GM20000 (cell line): ENCODE data around the gene MED27.

Experiments
- DNase-seq: peaks from one replicate; pipeline ENCODE4 v3.0.0; 2012; ENCODE audit warnings: low spot score
- CTCF ChIP-seq: IDR thresholded peaks from 2 replicates; pipeline ENCODE4 v1.5.1; 2012; ENCODE audit warnings: mild to moderate bottlenecking, control low read depth; ENCODE audit errors: extremely low read depth, missing control alignments

Gene MED27

GRCh38 chr9:131837836-131838235 is 241.8 kb downstream of the MED27 start:
- no peak for DNase-seq
- TF ChIP-seq CTCF = no peak

- DNase-seq = no peak
- TF ChIP-seq CTCF = no peak
Observed at GRCh38 chr9:131837316-131837715, 242.4 kb downstream of the MED27 start.

GRCh38 chr9:131836607-131837315 is 242.9 kb downstream of the MED27 start:
- DNase-seq = no peak

GRCh38 chr9:131836021-131836420 is 243.6 kb downstream of the MED27 start:
- DNase-seq = no peak
- no peak for TF ChIP-seq CTCF

More at GRCh38 chr9:131836607-131837315, 242.9 kb downstream of the MED27 start:
- no peak for TF ChIP-seq CTCF

DNA sequence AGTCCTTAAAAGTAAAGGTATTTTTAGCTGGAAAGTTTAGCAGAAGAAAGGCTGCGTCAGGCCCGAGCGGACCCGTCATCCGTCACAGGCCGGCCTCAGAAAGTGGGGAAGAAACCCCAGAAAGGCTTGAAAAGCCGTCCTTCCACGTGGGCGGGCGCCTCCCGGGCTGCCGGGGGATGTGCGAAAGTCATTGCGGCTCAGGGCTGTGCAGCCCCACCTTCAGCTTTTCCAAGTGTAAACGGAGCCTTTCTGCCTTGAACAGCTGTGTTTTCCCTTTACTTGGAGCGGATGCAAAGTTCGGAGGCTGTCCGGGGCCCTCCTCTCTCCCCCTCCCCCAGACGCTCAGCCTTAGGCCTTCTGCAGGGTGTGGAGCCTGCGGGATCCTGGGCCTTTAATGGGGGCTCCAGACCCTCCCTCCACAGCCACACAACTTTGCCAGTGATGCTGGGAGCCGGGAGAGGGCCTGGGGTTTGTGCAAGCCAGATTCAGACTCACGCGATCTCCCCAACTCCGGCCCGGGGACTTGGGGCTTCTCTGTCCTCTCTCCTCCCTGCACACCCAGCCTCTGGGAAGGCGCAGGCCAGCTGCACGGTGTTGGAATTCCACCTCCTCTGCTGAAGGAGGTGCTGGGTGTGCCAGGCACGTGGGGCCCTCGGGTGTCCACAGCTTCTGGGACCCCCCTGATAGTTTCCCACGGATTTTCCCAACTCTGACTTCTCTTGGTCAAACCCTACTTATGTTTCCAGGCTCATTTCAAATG is 244.3 kb downstream of the MED27 start:
- no peak for DNase-seq
- TF ChIP-seq CTCF = no peak

DNA sequence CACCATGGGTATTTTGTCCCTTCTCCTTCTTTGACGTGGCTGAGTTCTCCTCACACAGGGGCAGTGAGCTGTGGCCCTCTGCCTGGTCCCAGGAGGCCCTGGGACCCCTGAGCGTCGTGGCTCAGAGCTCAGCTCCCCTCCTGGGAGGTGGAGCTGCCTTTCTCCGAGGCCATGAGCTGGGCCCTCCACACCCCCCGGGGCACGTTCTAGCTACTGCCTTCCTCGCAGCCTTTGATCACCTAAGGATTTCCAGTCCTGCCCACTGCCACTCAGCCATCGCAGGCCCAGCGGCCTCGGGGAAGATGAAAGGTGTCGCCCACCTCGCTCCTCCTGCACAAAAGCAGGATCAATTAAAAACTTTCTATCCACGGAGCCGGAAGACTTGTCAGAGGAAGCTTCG is 244.9 kb downstream of the MED27 start:
- DNase-seq = no peak
- no peak for TF ChIP-seq CTCF

GRCh38 chr9:131833906-131834305 is 245.8 kb downstream of the MED27 start:
- TF ChIP-seq CTCF = no peak
- DNase-seq = no peak
